NT2/D1 (cell line): ENCODE data around the gene CST6.

Experiments used
- SUZ12 ChIP-seq: IDR thresholded peaks from 2 replicates; pipeline ENCODE4 v1.6.1; 2011; ENCODE audit not compliant: insufficient read length, insufficient read depth; ENCODE audit errors: extremely low read depth
- ZNF274 ChIP-seq: IDR thresholded peaks from 2 replicates; pipeline ENCODE4 v1.6.1; 2011; ENCODE audit warnings: mild to moderate bottlenecking, low read depth, low read length

DNA sequence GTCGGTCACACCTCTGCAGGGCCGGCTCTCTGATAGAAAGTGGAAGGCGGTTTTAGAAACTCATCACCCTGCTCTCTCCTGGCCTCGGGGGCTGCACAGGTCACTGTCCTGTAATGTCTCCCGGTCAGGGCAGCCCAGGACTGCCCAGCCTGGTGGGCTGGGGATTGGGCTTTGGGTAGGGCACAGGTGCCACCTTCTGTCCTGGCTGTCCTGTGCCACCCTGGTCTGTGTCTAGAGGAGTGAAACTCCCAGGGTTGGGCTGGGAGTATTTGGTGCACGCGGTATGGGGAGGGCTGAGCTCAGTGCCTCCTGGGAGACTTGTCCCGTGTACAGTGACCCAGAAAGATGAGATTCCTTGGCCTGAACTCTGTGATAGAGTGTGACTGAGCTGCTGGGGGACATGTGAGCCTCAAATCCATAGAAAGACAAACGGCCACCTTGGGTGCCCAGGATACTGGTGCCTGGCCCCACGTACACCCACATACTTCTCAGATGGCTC is 32.5 kb upstream of the CST6 start:
- no peak for TF ChIP-seq ZNF274
- no peak for TF ChIP-seq SUZ12
